SW480 (cell line): Measurements from ENCODE around the gene SLC7A8.

Experiments
- DNase-seq: peaks from one replicate; pipeline ENCODE4 v3.0.0-alpha.2; 2016; ENCODE audit warnings: low spot score

The SLC7A8 gene

GRCh38 chr14:23093991-23094665 lies 89.3 kb downstream of the SLC7A8 start:
- DNase-seq = no peak

GRCh38 chr14:23093526-23093925 lies 89.9 kb downstream of the SLC7A8 start:
- no peak for DNase-seq

GRCh38 chr14:23093104-23093503 lies 90.4 kb downstream of the SLC7A8 start:
- DNase-seq = no peak

- DNase-seq = no peak
Measured at GRCh38 chr14:23091294-23092225, 91.9 kb downstream of the SLC7A8 start.

GRCh38 chr14:23090254-23090636 lies 93.2 kb downstream of the SLC7A8 start:
- no peak for DNase-seq

GRCh38 chr14:23089498-23090253 lies 93.8 kb downstream of the SLC7A8 start:
- DNase-seq = no peak

- no peak for DNase-seq
Measured at GRCh38 chr14:23086565-23086964, 96.9 kb downstream of the SLC7A8 start.

- no peak for DNase-seq
Measured at GRCh38 chr14:23085458-23085857, 98.0 kb downstream of the SLC7A8 start.

GRCh38 chr14:23080474-23080873 lies 103.0 kb downstream of the SLC7A8 start:
- DNase-seq = no peak

- no peak for DNase-seq
Measured at GRCh38 chr14:23079716-23080115, 103.7 kb downstream of the SLC7A8 start.

- DNase-seq = peak; percentile 56
Measured at GRCh38 chr14:23078692-23079116, 104.8 kb downstream of the SLC7A8 start.

GRCh38 chr14:23077962-23078361 lies 105.5 kb downstream of the SLC7A8 start:
- DNase-seq = no peak

- DNase-seq = no peak
Measured at GRCh38 chr14:23076785-23077408, 106.6 kb downstream of the SLC7A8 start.
